Amygdala (tissue), 56 donors: ENCODE data around the gene APBA2.

Experiments
- DNase-seq, 56 donors: peaks; one replicate each; lab custom pipeline; 2025; lab: John Stamatoyannopoulos, UW

APBA2 gene

GRCh38 chr15:29046281-29046810, 160.6 kb downstream of the APBA2 start:
- DNase-seq, result no peak

GRCh38 chr15:29046977-29047376, 161.2 kb downstream of the APBA2 start:
- DNase-seq, result peak in 1 of 56 donors; percentile 33

- no peak for DNase-seq
Measured at GRCh38 chr15:29048011-29048410, 162.2 kb downstream of the APBA2 start.

GRCh38 chr15:29050870-29051269, 165.1 kb downstream of the APBA2 start:
- DNase-seq, result no peak

GRCh38 chr15:29051422-29051821, 165.6 kb downstream of the APBA2 start:
- DNase-seq, result no peak

- no peak for DNase-seq
Measured at GRCh38 chr15:29053006-29053405, 167.2 kb downstream of the APBA2 start.

GRCh38 chr15:29053661-29054131, 167.9 kb downstream of the APBA2 start:
- no peak for DNase-seq

- no peak for DNase-seq
Measured at GRCh38 chr15:29054171-29055045, 168.6 kb downstream of the APBA2 start.

- DNase-seq, result peak in 3 of 56 donors; percentile 13 to 47 (median 42)
Measured at GRCh38 chr15:29055876-29056275, 170.1 kb downstream of the APBA2 start.

GRCh38 chr15:29056839-29057450, 171.2 kb downstream of the APBA2 start:
- no peak for DNase-seq

- no peak for DNase-seq
Measured at GRCh38 chr15:29057856-29058255, 172.1 kb downstream of the APBA2 start.

- DNase-seq, result no peak
Measured at GRCh38 chr15:29058903-29059539, 173.2 kb downstream of the APBA2 start.

GRCh38 chr15:29059871-29060640, 174.3 kb downstream of the APBA2 start:
- no peak for DNase-seq

- DNase-seq, result no peak
Measured at GRCh38 chr15:29061746-29062145, 176.0 kb downstream of the APBA2 start.

- peak in 7 of 56 donors; percentile 34 to 56 (median 41) for DNase-seq
Measured at GRCh38 chr15:29062179-29062591, 176.4 kb downstream of the APBA2 start.

- DNase-seq, result no peak
Measured at GRCh38 chr15:29062626-29063025, 176.9 kb downstream of the APBA2 start.

- no peak for DNase-seq
Measured at GRCh38 chr15:29063646-29064045, 177.9 kb downstream of the APBA2 start.

- DNase-seq, result no peak
Measured at GRCh38 chr15:29064290-29064689, 178.5 kb downstream of the APBA2 start.

GRCh38 chr15:29064731-29065130, 179.0 kb downstream of the APBA2 start:
- no peak for DNase-seq

GRCh38 chr15:29065571-29065970, 179.8 kb downstream of the APBA2 start:
- no peak for DNase-seq
